COLO668 (cell line): ENCODE results near the gene CHAMP1.

Experiments
- DNase-seq: peaks from one replicate; lab custom pipeline; 2025; ENCODE audit not compliant: unreplicated experiment; lab: John Stamatoyannopoulos, UW

CHAMP1 gene

GRCh38 chr13:114296902-114297301 lies 17.4 kb upstream of the CHAMP1 start:
- no peak for DNase-seq

GRCh38 chr13:114298866-114299265 lies 15.4 kb upstream of the CHAMP1 start:
- no peak for DNase-seq

GRCh38 chr13:114299604-114300305 lies 14.5 kb upstream of the CHAMP1 start:
- no peak for DNase-seq

- no peak for DNase-seq
Observed at GRCh38 chr13:114303700-114304327, 10.5 kb upstream of the CHAMP1 start.

- no peak for DNase-seq
Observed at GRCh38 chr13:114304346-114305034, 9.8 kb upstream of the CHAMP1 start.

GRCh38 chr13:114309086-114309485 lies 5.2 kb upstream of the CHAMP1 start:
- DNase-seq: no peak

GRCh38 chr13:114309806-114310410 lies 4.4 kb upstream of the CHAMP1 start:
- peak; percentile 77 for DNase-seq

GRCh38 chr13:114310956-114311355 lies 3.3 kb upstream of the CHAMP1 start:
- no peak for DNase-seq

- no peak for DNase-seq
Observed at GRCh38 chr13:114311387-114311786, 2.9 kb upstream of the CHAMP1 start.

- no peak for DNase-seq
Observed at GRCh38 chr13:114311908-114312307, 2.4 kb upstream of the CHAMP1 start.

- no peak for DNase-seq
Observed at GRCh38 chr13:114313061-114313860, 1.0 kb upstream of the CHAMP1 start.

GRCh38 chr13:114315074-114315785 lies 927 bp downstream of the CHAMP1 start:
- DNase-seq: no peak

GRCh38 chr13:114318624-114319023 lies 4.3 kb downstream of the CHAMP1 start:
- no peak for DNase-seq

GRCh38 chr13:114319441-114319913 lies 5.2 kb downstream of the CHAMP1 start:
- no peak for DNase-seq

- no peak for DNase-seq
Observed at GRCh38 chr13:114320065-114320464, 5.8 kb downstream of the CHAMP1 start.

- DNase-seq: no peak
Observed at GRCh38 chr13:114321256-114321655, 7.0 kb downstream of the CHAMP1 start.

GRCh38 chr13:114323349-114323748 lies 9.0 kb downstream of the CHAMP1 start:
- no peak for DNase-seq

GRCh38 chr13:114324334-114324733 lies 10.0 kb downstream of the CHAMP1 start:
- no peak for DNase-seq

- no peak for DNase-seq
Observed at GRCh38 chr13:114325729-114326128, 11.4 kb downstream of the CHAMP1 start.

GRCh38 chr13:114328034-114328433 lies 13.7 kb downstream of the CHAMP1 start:
- no peak for DNase-seq
